Fibroblast of skin of back (primary cell): ENCODE data around the gene SLC39A8. TPM values are rescaled to one million over a fixed set of nuclear protein-coding genes. Genes with fewer than 3 reads are reported as not detected.
"Not testable (repeated sequence)": the region's sequence is repeated elsewhere in the genome, so short reads cannot be mapped to it uniquely, and the experiment has no call there.

ENCODE experiments used
- DNase-seq: peaks from one replicate; pipeline ENCODE4 v3.0.0-alpha.2; 2013
- polyA plus RNA-seq, 2 experiments: library from polyadenylated mRNA; unstranded; fragments of 120-200 nt; gene quantifications; one replicate each; pipeline ENCODE4 v1.2.1, GENCODE V29; 2013; ENCODE audit not compliant: insufficient read length in 2 of 2

SLC39A8 gene
- 1.6 TPM for polyA plus RNA-seq (2013, experiment 1 of 2; ENCODE audit: insufficient read length)
- polyA plus RNA-seq (2013, experiment 2 of 2; ENCODE audit: insufficient read length), result 0.84 TPM

- DNase-seq, result peak; percentile 72
These were observed at the start of gene SLC39A8 for GRCh38 chr4:102344954-102345794. Gene SLC39A8 (minus strand): TSS chr4:102345482. CDS start chr4:102344662, 820 bp downstream.

- DNase-seq, result no peak
These were observed 46.9 kb upstream of the SLC39A8 start for GRCh38 chr4:102392033-102392744.

- DNase-seq, result peak; percentile 10
These were observed 45.2 kb upstream of the SLC39A8 start for GRCh38 chr4:102390438-102390837.

GRCh38 chr4:102388611-102389010, 43.3 kb upstream of the SLC39A8 start:
- no peak for DNase-seq

- DNase-seq, result no peak
These were observed 42.4 kb upstream of the SLC39A8 start for GRCh38 chr4:102387552-102388150.

- no peak for DNase-seq
These were observed 41.7 kb upstream of the SLC39A8 start for GRCh38 chr4:102386966-102387365.

GRCh38 chr4:102380253-102380652, 35.0 kb upstream of the SLC39A8 start:
- DNase-seq, result not testable (repeated sequence)

- DNase-seq, result no peak
These were observed 17.7 kb upstream of the SLC39A8 start for GRCh38 chr4:102362922-102363432.

- no peak for DNase-seq
These were observed 12.8 kb upstream of the SLC39A8 start for GRCh38 chr4:102358128-102358527.

GRCh38 chr4:102357637-102358036, 12.4 kb upstream of the SLC39A8 start:
- not testable (repeated sequence) for DNase-seq

GRCh38 chr4:102356562-102357202, 11.4 kb upstream of the SLC39A8 start:
- no peak for DNase-seq

GRCh38 chr4:102355748-102356147, 10.5 kb upstream of the SLC39A8 start:
- DNase-seq, result no peak

GRCh38 chr4:102354671-102355454, 9.6 kb upstream of the SLC39A8 start:
- no peak for DNase-seq

- no peak for DNase-seq
These were observed 7.5 kb upstream of the SLC39A8 start for GRCh38 chr4:102352781-102353180.

GRCh38 chr4:102350634-102351033, 5.4 kb upstream of the SLC39A8 start:
- DNase-seq, result no peak

- DNase-seq, result no peak
These were observed 3.4 kb upstream of the SLC39A8 start for GRCh38 chr4:102348701-102349100.

- DNase-seq, result no peak
These were observed 466 bp upstream of the SLC39A8 start for GRCh38 chr4:102345795-102346100.

GRCh38 chr4:102344520-102344953, 745 bp downstream of the SLC39A8 start:
- peak; percentile 40 for DNase-seq

- DNase-seq, result no peak
These were observed 1.2 kb downstream of the SLC39A8 start for GRCh38 chr4:102343964-102344519.

- DNase-seq, result no peak
These were observed 2.7 kb downstream of the SLC39A8 start for GRCh38 chr4:102342404-102343074.

- DNase-seq, result no peak
These were observed 4.1 kb downstream of the SLC39A8 start for GRCh38 chr4:102341201-102341600.
